KMS-11 (cell line): ENCODE data around the gene RPS28.

Source experiments
- H2AFZ ChIP-seq: fragments of 200-600 bp; sonication (generic); 2 replicates; pipeline ENCODE4 v1.6.1; 2016; ENCODE audit warnings: antibody characterized with exemption, mixed run types, low read depth
- H3K27ac ChIP-seq: fragments of 200-600 bp; sonication (generic); 2 replicates; pipeline ENCODE4 v1.6.1; 2016; ENCODE audit warnings: mild to moderate bottlenecking, mixed run types
- H3K27me3 ChIP-seq: fragments of 200-600 bp; sonication (generic); 2 replicates; pipeline ENCODE4 v1.6.1; 2017; ENCODE audit warnings: mild to moderate bottlenecking, low read depth, mixed run types, moderate library complexity; ENCODE audit not compliant: insufficient read depth
- H3K36me3 ChIP-seq: fragments of 200-600 bp; sonication (generic); 2 replicates; pipeline ENCODE4 v1.6.1; 2017; ENCODE audit warnings: mild to moderate bottlenecking, mixed run types; ENCODE audit not compliant: insufficient read depth
- H3K4me1 ChIP-seq: fragments of 200-600 bp; sonication (generic); 2 replicates; pipeline ENCODE4 v1.6.1; 2016; ENCODE audit warnings: mild to moderate bottlenecking, low read depth, mixed run types; ENCODE audit not compliant: poor library complexity, severe bottlenecking
- H3K4me2 ChIP-seq: fragments of 200-600 bp; sonication (generic); 2 replicates; pipeline ENCODE4 v1.7.0; 2016; ENCODE audit warnings: mild to moderate bottlenecking, mixed run types
- H3K4me3 ChIP-seq: fragments of 200-600 bp; sonication (generic); IDR thresholded peaks from 2 replicates; pipeline ENCODE4 v1.6.1; 2017; ENCODE audit warnings: low read depth, low read length, mixed read lengths; ENCODE audit not compliant: insufficient read depth
- H3K79me2 ChIP-seq: fragments of 200-600 bp; sonication (generic); 2 replicates; pipeline ENCODE4 v1.6.1; 2016; ENCODE audit warnings: low read depth, mixed run types; ENCODE audit not compliant: insufficient read depth
- H3K9ac ChIP-seq: fragments of 200-600 bp; sonication (generic); 2 replicates; pipeline ENCODE4 v1.6.1; 2016; ENCODE audit warnings: mild to moderate bottlenecking, mixed run types
- H4K20me1 ChIP-seq: fragments of 200-600 bp; sonication (generic); 2 replicates; pipeline ENCODE4 v1.6.1; 2016; ENCODE audit warnings: mild to moderate bottlenecking, mixed run types; ENCODE audit not compliant: insufficient read depth
- TF ChIP-seq, protein P1 (sequence below): fragments of 200-600 bp; sonication (generic); conservative IDR thresholded peaks from 2 replicates; pipeline ENCODE4 v1.6.1; 2017; ENCODE audit warnings: low read depth, mild to moderate bottlenecking, antibody characterized with exemption, low read length, moderate library complexity, mixed read lengths

RPS28 gene

DNA sequence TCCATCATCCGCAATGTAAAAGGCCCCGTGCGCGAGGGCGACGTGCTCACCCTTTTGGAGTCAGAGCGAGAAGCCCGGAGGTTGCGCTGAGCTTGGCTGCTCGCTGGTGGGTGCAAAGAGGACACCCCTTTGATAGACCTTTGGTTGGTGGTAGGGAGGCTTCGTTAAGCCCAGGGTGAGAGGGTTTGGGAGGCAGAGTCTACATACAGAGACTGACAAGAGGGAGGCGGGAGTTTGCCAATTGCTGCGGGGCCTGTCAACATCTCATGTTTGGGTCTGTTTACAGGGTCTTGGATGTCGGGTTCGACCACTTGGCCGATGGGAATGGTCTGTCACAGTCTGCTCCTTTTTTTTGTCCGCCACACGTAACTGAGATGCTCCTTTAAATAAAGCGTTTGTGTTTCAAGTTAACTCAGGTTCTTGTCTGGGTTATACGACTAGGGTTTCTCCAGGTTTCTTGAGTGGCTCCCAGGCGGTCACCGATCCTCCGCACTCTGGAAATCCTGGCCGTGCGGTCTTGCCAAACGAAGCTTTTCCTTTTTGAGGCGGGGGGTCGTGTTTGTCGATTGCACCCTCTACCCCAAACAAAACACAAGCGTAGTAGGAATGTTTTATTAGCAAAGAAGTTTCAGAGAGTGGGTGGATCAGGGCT, 816 bp downstream of the RPS28 start:
- TF ChIP-seq, protein P1, sequence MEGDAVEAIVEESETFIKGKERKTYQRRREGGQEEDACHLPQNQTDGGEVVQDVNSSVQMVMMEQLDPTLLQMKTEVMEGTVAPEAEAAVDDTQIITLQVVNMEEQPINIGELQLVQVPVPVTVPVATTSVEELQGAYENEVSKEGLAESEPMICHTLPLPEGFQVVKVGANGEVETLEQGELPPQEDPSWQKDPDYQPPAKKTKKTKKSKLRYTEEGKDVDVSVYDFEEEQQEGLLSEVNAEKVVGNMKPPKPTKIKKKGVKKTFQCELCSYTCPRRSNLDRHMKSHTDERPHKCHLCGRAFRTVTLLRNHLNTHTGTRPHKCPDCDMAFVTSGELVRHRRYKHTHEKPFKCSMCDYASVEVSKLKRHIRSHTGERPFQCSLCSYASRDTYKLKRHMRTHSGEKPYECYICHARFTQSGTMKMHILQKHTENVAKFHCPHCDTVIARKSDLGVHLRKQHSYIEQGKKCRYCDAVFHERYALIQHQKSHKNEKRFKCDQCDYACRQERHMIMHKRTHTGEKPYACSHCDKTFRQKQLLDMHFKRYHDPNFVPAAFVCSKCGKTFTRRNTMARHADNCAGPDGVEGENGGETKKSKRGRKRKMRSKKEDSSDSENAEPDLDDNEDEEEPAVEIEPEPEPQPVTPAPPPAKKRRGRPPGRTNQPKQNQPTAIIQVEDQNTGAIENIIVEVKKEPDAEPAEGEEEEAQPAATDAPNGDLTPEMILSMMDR = no peak
- peaks cover 27% of the 10 kb centered on the region for H3K4me1 ChIP-seq
- peak overlapping the region; percentile 90 for H3K9ac ChIP-seq
- H3K4me3 ChIP-seq = peak overlapping the region; percentile 74
- peak overlapping the region; percentile 96 for H3K4me2 ChIP-seq
- peaks cover 40% of the 10 kb centered on the region for H3K79me2 ChIP-seq
- no peaks in the 10 kb centered on the region for H4K20me1 ChIP-seq
- H2AFZ ChIP-seq = no peak overlapping the region
- peaks cover 6% of the 10 kb centered on the region; the same call in 1 of the 2 replicates for H3K36me3 ChIP-seq
- no peaks in the 10 kb centered on the region for H3K27me3 ChIP-seq
- H3K27ac ChIP-seq = peak overlapping the region; percentile 75

DNA sequence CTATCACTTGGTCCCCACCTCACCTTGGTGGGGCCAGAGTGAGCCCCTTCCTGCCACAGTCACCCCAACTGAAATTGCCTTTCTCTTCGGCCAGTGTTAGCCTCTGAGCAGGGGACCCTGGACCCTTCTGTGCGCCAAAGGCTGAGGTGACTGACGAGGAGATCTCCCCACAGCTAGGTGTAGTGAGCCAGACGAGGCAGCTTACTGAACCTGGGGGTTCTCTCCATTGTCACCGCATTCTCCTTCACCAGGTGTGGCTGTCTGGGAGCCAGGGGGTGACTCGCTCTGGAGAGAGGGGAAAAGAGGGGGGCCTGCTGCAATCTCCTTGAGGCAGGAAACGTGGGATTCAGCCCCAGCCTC, 1.3 kb downstream of the RPS28 start:
- peak overlapping the region; percentile 96 for H3K4me2 ChIP-seq
- TF ChIP-seq, protein P1 = no peak
- no peak overlapping the region for H2AFZ ChIP-seq
- H3K4me3 ChIP-seq = no peak overlapping the region
- no peaks in the 10 kb centered on the region for H4K20me1 ChIP-seq
- peaks cover 27% of the 10 kb centered on the region for H3K4me1 ChIP-seq
- peaks cover 40% of the 10 kb centered on the region for H3K79me2 ChIP-seq
- H3K27me3 ChIP-seq = no peaks in the 10 kb centered on the region
- no peak overlapping the region for H3K27ac ChIP-seq
- 0 out of 2 replicates have a peak overlapping the region, but pooled peaks have one; percentile 90 for H3K9ac ChIP-seq
- peaks cover 6% of the 10 kb centered on the region; the same call in 1 of the 2 replicates for H3K36me3 ChIP-seq

DNA sequence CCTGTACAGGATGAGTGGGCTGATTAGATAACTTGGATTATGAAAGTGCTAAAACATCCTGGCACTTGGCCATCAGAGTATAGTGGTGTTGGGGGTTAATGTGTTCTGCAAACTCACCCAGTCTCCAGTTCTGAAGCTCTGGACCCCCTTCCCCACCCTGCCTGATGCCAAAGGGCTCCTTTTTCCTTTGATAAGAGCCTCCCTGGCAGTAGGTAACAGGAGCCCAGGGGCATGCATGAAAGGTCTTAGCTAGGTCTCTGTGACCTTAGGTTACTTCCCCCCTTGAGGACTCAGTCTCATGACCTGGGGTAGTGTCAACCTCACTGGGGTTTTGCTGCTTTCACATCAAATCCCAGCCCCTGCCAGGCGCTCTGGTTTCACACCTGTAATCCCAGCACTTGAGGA, 2.5 kb downstream of the RPS28 start:
- H3K27me3 ChIP-seq = no peaks in the 10 kb centered on the region
- H3K79me2 ChIP-seq = peaks cover 38% of the 10 kb centered on the region
- no peak overlapping the region for H2AFZ ChIP-seq
- peaks cover 6% of the 10 kb centered on the region; the same call in 1 of the 2 replicates for H3K36me3 ChIP-seq
- no peaks in the 10 kb centered on the region for H4K20me1 ChIP-seq
- H3K27ac ChIP-seq = no peak overlapping the region
- H3K4me3 ChIP-seq = no peak overlapping the region
- H3K4me1 ChIP-seq = peaks cover 27% of the 10 kb centered on the region
- TF ChIP-seq, protein P1 = no peak
- H3K9ac ChIP-seq = no peak overlapping the region
- H3K4me2 ChIP-seq = no peak overlapping the region; the same call in 1 of the 2 replicates

DNA sequence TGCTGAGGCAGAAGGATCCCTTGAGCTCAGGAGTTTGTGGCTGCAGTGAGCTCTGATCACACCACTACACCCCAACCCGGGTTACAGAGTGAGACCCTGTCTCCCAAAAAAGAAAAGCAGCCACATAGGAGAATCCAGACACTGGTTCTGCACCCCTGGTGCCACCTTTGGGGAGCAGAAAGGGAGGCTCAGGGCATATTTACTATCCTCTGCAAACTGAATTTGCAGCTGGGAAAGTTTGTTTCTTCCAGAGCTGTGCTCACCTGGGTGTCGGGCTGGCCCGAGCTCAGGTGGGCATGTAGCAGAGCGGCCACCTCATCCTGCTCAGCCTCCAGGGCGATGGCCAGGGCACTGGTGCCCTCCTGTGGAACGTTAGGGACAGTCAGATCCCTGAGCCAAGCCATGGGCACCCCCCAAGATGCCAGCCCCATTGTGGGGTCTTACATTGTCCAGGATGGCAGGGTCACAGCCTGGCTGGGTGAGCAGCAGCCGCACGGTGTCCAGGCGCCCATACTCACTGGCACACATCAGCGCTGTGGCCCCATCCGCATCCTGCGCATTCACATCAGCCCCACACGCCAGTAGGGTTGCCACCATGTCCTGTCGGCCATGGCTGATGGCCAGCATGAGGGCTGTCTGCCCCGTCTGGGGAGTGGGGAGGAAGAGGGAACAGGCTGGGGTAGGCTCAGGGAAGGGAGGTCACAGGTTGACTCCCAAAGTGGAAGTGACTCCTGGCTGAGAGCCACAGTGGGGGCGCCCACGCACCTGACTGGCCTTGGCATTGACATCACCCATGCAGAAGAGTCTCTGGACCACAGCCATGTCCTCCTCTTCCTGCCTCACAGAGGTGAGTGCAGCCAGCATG, 3.1 kb downstream of the RPS28 start:
- H3K79me2 ChIP-seq = peaks cover 32% of the 10 kb centered on the region
- no peak overlapping the region for H3K4me3 ChIP-seq
- H3K27me3 ChIP-seq = no peaks in the 10 kb centered on the region
- TF ChIP-seq, protein P1 = no peak
- H3K4me2 ChIP-seq = no peak overlapping the region
- H4K20me1 ChIP-seq = no peaks in the 10 kb centered on the region
- no peak overlapping the region for H3K9ac ChIP-seq
- peaks cover 27% of the 10 kb centered on the region for H3K4me1 ChIP-seq
- no peak overlapping the region for H2AFZ ChIP-seq
- peaks cover 6% of the 10 kb centered on the region; the same call in 1 of the 2 replicates for H3K36me3 ChIP-seq
- no peak overlapping the region for H3K27ac ChIP-seq
